ENCODE results near the gene TRIM52.

TRIM52 gene

GRCh38 chr5:181233801-181234454 lies 27.0 kb downstream of the TRIM52 start:
- DNase-seq (ENCODE audit: low read depth): no peak

DNA sequence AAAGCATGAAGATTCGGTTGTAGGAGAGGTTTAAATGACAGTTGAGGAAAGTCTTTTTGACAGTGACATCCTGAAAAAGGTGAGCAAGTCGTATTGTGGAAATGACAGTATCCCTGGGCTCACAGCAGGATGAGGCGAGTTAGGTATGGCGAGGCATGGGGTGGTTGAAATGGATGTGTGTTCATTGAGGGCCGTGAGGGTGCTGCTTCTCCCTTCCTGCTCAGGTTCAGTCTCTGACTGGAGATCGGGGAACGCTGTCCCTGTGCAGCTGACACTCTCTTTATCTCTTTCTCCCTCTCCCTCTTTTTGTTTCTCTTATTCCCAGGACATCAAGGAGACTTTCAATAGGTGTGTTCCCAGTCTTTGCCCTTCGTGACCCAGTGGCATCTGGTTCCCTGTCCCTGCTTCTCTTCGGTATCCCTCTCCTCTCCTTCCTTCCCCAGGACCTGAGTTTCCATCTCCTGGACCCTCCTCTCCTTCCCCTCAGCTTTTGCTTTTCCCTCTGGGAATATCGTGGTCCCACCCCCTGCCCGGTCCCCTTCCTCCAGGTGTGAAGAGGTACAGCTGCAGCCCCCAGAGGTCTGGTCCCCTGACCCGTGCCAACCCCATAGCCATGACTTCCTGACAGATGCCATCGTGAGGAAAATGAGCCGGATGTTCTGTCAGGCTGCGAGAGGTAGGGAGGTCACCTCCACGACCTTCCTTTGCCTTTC lies 27.7 kb downstream of the TRIM52 start:
- no peak for DNase-seq (ENCODE audit: low read depth)

- DNase-seq (ENCODE audit: low read depth): no peak
These were observed 28.4 kb downstream of the TRIM52 start for GRCh38 chr5:181232593-181232992.

- DNase-seq (ENCODE audit: low read depth): no peak
These were observed 29.5 kb downstream of the TRIM52 start for GRCh38 chr5:181231432-181231831.

DNA sequence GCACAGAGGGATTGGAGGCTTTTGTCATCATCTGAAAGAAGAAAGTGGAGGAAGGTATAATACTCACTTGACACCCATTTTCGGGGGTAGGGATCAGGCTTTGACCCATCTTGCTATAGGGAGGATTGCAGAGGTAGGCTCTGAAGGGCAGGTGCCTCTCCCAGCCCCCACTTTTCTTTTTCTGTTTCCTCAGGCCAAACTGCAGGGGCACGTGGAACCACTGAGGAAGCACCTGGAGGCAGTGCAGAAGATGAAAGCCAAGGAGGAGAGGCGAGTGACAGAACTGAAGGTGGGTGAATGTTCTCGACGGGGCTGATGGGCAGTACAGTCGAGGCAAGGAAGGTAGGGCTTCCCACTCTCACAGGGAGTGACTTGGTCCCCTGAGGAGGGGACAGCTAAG lies 30.4 kb downstream of the TRIM52 start:
- DNase-seq (ENCODE audit: low read depth): no peak

DNA sequence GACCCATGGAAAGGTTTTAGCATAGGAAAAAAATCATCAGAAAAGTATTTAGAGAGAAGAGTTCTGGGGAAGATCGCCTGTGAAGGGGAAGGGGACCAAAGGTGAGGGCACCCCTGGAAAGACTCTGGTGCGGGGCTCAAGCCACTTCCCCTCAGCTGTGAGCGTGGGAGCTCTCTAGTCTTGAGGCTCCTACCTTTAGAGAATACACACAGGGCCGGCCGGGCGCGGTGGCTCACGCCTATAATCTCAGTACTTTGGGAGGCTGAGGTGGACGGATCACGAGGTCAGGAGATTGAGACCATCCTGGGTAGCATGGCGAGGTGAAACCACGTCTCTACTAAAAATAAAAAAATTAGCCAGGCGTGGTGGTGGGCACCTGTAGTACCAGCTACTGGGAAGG lies 30.9 kb downstream of the TRIM52 start:
- no peak for DNase-seq (ENCODE audit: low read depth)

DNA sequence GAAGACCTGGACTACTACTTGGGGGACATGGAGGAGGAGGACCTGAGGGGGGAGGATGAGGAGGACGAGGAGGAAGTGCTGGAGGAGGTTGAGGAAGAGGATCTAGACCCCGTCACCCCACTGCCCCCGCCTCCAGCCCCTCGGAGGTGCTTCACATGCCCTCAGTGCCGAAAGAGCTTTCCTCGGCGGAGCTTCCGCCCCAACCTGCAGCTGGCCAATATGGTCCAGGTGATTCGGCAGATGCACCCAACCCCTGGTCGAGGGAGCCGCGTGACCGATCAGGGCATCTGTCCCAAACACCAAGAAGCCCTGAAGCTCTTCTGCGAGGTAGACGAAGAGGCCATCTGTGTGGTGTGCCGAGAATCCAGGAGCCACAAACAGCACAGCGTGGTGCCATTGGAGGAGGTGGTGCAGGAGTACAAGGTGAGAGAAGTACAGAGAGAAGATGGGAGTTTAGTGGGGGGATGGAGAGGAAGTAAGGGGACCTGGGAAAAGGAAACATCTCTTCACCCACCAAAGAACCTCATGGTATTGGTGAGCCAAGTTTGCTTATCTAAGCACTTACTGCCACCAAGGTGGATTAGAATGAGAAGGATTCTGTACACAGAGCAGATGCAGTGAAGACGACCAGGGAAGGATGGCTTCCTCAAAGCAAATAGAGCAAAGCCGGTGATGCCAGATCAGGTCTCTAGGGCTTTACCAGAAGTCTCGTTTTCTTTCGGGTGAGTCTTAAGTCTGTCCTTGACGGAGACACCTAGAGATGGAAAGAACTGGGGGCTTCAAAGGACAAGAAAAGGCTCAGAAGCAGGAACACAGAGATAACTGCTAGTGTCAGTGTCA lies 36.3 kb downstream of the TRIM52 start:
- DNase-seq (ENCODE audit: low read depth): no peak

DNA sequence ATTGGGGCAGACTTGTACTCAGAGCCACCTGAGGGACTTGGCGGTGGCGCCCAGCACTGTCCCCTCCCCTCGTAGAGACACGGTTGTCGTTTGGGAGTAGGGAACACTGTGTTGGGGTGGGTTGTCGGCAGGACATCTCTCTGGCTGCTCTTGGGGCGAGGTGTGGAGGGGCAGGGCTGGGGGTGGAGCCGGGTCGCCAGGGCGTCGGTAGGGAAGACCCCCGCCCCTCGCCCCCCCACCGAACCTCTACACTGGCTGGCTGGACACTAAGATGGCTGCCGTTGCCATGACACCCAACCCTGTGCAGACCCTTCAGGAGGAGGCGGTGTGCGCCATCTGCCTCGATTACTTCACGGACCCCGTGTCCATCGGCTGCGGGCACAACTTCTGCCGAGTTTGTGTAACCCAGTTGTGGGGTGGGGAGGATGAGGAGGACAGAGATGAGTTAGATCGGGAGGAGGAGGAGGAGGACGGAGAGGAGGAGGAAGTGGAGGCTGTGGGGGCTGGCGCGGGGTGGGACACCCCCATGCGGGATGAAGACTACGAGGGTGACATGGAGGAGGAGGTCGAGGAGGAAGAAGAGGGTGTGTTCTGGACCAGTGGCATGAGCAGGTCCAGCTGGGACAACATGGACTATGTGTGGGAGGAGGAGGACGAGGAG lies 37.1 kb downstream of the TRIM52 start:
- DNase-seq (ENCODE audit: low read depth): peak; percentile 47

- DNase-seq (ENCODE audit: low read depth): peak; percentile 99
These were observed 37.8 kb downstream of the TRIM52 start, which contains the start of gene TRIM41 for GRCh38 chr5:181223058-181223728. TRIM41 (plus strand) TSS chr5:181223281; CDS start chr5:181224000, 719 bp downstream.

- peak; percentile 62 for DNase-seq (ENCODE audit: low read depth)
These were observed 38.3 kb downstream of the TRIM52 start for GRCh38 chr5:181222630-181223057.

- peak; percentile 92 for DNase-seq (ENCODE audit: low read depth)
These were observed 38.9 kb downstream of the TRIM52 start for GRCh38 chr5:181221792-181222629.

- DNase-seq (ENCODE audit: low read depth): no peak
These were observed 39.7 kb downstream of the TRIM52 start for GRCh38 chr5:181221105-181221791.

DNA sequence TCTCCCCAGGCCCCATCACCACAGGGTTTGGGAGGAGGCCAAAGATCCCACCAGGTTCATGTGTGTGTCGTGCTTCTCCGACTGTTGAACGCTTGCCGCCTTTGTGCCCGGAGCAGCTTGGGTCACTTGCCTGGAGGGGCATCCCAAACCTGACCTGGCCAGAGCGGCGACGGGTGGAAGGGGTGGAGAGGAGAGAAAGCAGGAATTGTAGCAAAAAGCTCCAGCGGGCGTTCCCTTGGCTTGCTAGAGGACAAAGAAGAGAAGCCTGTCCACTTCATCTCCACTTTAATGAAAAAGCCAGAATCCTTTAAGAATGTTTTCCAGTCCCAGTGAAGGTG lies 40.8 kb downstream of the TRIM52 start:
- no peak for DNase-seq (ENCODE audit: low read depth)

DNA sequence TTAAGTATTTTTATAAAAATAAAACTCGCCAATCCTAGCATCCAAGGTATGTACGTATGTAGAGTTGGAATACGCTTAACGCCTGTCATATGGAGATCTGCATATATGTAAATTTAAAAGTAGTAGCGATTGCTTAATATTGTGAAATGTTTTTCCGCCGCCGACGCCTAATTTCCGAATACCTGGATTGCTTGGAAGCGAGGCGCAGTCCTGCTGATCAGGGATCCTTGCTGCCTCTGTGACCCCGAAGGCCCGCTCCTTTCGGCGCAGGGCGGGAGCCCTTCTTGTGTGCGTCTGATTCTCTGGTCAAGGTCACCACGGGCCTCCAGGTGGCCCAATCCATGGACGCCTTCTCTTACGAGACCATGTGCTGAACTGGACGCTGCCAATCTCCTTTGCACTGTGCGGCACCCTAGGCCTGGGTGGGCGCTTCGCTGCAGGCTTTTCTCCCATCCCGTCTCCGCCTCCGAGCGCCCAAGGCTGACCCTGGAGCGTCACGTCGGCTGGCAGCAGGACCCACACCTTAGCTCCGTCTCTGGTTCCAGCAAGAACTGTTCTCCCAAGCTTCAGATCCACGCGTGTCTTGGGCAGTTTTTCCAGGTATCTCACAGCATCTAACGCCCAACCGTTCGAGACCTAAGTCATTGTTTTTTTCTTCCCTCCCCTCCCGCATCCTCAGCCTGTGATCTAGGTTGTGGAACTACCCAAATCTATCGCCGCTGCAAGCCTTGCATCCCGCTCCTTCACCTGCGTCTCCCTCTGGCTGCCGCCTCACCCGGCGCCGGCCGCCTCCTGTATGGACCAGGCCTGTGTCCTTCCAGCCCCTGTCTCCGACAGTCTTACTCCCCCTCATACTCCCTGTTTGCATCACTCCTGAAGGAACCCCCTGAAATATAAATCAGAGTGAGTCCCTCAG lies 41.4 kb downstream of the TRIM52 start:
- no peak for DNase-seq (ENCODE audit: low read depth)

- no peak for DNase-seq (ENCODE audit: low read depth)
These were observed 42.2 kb downstream of the TRIM52 start for GRCh38 chr5:181218795-181219124.

DNA sequence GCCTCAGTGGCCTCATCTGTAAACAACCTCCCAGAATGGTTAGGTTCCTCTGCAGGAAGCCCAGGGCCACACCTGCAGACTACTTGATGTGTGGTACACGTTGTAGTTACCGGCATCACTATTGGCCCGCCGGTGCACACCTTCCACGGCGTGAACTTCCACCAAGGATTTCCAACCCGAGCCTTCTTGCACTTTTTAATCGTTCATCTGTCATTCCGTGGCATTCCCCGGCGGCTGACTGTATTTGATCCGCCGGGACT lies 43.2 kb downstream of the TRIM52 start:
- DNase-seq (ENCODE audit: low read depth): no peak

DNA sequence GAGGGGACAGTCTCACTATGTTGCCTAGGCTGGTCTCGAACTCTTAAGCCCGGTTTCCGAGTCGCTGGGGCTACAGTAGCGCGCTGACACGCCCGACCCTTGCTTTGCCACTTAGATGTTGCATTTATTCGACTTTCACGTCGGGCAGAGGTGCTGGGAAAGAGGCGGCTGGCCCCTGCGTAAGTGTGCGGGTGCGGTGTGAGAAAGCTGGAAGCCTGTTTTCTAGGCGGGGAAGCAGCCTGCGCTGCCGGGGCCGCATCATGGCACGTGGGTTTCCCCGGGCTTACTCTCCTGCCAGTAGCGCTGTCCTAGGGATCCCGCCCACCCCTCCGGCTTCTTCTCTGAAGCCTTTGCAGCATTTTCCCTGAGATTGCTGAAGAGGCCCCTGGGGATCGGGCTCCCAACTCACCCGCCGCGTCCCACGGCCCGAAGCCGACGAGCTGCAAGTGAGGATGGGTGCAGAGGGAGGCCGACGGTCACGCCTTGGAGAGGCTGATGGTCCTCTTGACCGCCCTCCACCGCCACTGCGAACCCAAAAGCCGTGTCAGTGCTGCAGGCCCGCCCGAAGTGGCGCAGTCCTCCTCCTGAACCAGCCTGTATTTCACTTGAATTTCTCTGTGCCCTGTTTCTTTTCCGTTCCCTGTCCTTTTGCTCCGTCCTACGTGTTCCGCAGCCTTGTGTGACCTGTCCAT lies 43.7 kb downstream of the TRIM52 start:
- DNase-seq (ENCODE audit: low read depth): peak; percentile 59

DNA sequence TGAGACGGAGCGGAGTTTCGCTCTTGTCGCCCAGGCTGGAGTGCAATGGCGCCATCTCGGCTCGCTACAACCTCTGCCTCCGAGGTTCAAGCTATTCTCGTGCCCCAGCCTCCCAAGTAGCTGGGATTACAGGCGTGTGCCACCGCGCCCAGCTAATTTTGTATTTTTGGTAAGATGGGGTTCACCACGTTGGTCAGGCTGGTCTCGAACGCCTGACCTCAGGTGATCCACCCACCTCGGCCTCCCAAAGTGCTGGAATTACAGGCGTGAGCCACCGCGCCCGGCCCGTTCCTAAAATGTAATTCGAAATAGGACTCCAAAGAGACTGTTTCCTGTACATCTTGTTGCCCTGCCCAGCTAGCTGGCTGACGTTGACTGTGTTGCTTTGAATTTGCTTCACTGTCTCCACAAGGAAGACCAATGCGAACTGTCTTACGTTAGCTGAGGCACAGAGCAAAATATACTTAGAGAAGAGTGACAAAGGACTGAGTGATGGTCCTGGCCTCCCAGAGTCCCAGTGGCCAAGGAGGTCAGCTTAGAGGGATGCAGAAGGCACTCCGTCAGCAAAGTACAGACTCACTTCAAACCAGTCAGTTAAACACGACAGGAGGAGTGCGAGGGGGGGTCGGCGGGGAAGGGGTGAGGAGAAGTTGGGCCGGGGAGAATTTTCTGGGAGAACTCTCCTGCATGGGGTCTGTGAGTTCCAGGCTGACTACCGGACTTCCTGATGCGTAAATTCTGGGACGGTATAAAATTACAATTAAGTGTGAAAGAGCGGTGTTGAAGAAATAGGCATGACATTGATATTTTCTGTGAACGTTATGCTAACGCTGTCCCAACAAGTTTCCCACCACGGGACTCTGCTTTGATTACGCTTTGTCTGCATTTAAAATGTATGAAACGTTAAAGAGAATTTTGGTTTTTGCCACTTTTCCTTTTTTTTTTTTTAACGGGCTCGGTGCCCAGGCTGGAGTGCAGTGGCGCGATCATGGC lies 44.6 kb downstream of the TRIM52 start:
- no peak for DNase-seq (ENCODE audit: low read depth)
